Right lung (tissue), 10 donors: Measurements from ENCODE around the gene ADAP1. TPM values are rescaled to one million over a fixed set of nuclear protein-coding genes. Genes with fewer than 3 reads are reported as not detected.
"Not testable (repeated sequence)": the region's sequence is repeated elsewhere in the genome, so short reads cannot be mapped to it uniquely, and the experiment has no call there.

ENCODE experiments used
- DNase-seq, 2 donors: peaks; one replicate each; pipeline ENCODE4 v3.0.0-alpha.2; 2013
- long read RNA-seq, 8 donors: transcript quantifications; one replicate each; lab custom pipeline, GENCODE V29; 2026
- polyA plus RNA-seq, 5 donors: library from polyadenylated mRNA; unstranded; fragments of 120-200 nt; gene quantifications; one replicate each; pipeline versions ENCODE4 v1.2.1 to v1.2.3, GENCODE V29; 2013; ENCODE audit warnings: inconsistent platforms in 1 of 5, low replicate concordance in 1 of 5; ENCODE audit not compliant: insufficient read length in 5 of 5, insufficient read depth in 1 of 5

ADAP1 gene
- polyA plus RNA-seq: 10 to 100 TPM in 1 of 5 donors, 1 to 10 TPM in 4; 4.5 to 10.6 (median 8.1) TPM
- long read RNA-seq, donor 1, partial matches to known transcripts: 0 of 4 reads
- long read RNA-seq, donor 1, other reads (novel, unspliced or antisense): 0 of 4 reads
- long read RNA-seq, donor 2: 0 reads
- long read RNA-seq, donor 3: 0 reads
- long read RNA-seq, donor 4, partial matches to known transcripts: 0 of 1 reads
- long read RNA-seq, donor 4, other reads (novel, unspliced or antisense): 0 of 1 reads
- long read RNA-seq, donor 5, partial matches to known transcripts: 0 of 1 reads
- long read RNA-seq, donor 5, other reads (novel, unspliced or antisense): 0 of 1 reads
- long read RNA-seq, donor 6, partial matches to known transcripts: 0 of 4 reads
- long read RNA-seq, donor 6, other reads (novel, unspliced or antisense): 0 of 4 reads
- long read RNA-seq, donor 7, partial matches to known transcripts: 0 of 1 reads
- long read RNA-seq, donor 7, other reads (novel, unspliced or antisense): 0 of 1 reads
- long read RNA-seq, donor 8: 0 reads

DNA sequence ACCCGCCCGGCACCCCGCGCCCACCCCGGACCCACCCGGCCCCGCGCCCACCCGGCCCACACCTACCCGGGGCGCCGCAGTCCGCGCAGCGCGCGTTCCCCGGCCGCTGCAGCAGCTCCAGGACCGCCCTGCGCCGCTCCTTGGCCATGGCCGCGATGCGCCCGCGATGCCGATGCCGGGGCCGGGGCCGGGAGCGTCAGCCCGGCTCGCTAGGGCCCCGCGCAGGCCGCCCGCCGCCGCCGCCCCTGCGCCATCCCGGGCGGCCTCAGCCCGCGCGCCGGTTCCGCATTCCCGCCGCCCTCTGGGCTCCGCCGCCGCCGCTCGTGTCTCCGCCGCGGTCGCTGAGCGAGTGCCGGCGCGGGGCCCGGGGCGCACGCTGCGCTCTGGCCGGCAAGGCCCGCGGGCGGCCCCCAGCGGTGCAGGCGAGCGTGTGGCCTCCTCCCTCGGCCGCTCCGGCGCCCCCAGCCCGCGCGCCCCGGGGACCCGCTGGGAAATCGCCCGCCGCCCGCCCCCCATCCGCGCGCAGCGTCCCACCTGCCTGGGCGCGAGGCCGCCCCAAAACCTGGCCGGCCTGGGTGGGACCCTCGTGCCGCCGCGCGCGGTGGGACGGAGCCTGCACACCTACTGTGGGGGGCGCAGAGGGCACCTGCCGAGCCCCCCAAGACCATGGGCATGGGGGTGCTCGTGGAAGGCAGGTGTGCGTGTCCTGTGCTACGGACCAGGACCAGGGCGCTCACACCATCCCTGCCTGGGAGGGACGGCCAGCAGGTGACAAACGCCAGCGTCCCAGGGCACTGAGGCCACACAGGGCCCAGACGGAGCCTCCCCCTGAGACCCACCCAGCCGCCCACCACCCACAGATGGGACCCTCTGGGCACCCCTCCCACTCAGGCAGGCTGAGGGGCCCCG, at the start of gene ADAP1:
Gene ADAP1 (minus strand): TSS at position 351 of the 909 bp plus-strand sequence. CDS start 203 bp downstream, at position 148.
- DNase-seq: no peak

DNA sequence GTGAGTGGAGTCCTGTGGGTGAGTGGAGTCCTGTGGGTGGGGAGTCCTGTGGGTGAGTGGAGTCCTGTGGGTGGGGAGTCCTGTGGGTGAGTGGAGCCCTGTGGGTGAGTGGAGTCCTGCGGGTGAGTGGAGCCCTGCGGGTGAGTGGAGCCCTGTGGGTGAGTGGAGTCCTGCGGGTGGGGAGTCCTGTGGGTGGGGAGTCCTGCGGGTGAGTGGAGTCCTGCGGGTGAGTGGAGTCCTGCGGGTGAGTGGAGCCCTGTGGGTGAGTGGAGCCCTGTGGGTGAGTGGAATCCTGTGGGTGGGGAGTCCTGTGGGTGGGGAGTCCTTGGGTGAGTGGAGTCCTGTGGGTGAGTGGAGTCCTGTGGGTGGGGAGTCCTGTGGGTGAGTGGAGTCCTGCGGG, 48.0 kb upstream of the ADAP1 start:
- not testable (repeated sequence) for DNase-seq

- not testable (repeated sequence) for DNase-seq
Observed at GRCh38 chr7:1002026-1002425, 47.5 kb upstream of the ADAP1 start.

- not testable (repeated sequence) for DNase-seq
Observed at GRCh38 chr7:1001069-1001770, 46.7 kb upstream of the ADAP1 start.

DNA sequence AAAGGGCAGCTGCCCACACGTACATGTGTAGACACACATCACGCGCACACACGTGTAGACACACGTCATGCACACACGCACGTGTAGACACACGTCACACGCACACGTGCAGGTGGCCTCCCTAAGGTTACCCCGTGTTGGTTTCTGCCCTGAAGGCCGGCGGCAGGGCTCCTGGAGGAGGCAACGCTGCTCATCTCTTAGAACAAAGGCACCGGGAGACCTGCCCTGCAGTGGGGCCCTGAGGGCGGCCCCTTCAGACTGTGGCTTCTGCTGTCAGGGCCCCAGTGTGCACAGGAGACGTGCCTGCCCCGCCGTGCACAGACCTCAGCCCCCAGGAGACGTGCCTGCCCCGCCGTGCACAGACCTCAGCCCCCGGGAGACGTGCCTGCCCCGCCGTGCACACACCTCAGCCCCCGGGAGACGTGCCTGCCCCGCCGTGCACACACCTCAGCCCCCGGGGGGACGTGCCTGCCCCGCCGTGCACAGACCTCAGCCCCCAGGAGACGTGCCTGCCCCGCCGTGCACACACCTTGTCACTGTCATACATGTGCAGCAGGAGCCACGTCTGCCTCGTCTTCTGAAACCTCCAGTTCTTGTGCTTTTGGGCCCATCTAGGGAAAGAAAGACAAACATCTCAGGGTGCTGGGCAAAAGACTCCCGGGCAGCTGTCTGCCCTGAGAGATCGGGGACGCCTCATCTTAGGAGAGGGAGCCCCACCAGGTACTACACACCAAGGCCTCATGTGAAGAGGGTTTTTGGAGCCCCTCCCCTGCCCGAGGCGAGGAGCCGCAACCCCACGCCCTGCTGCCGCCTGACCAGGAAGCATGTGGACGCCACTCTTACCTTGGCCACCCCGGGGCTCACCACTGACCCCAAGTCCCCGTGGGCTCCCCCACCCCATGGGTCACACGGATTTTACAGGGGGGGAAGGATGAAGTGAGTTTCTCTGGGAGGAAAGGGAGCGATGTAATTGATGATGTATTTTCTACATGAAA, 45.8 kb upstream of the ADAP1 start:
- DNase-seq: no peak

GRCh38 chr7:999149-999879, 44.8 kb upstream of the ADAP1 start:
- DNase-seq: no peak

DNA sequence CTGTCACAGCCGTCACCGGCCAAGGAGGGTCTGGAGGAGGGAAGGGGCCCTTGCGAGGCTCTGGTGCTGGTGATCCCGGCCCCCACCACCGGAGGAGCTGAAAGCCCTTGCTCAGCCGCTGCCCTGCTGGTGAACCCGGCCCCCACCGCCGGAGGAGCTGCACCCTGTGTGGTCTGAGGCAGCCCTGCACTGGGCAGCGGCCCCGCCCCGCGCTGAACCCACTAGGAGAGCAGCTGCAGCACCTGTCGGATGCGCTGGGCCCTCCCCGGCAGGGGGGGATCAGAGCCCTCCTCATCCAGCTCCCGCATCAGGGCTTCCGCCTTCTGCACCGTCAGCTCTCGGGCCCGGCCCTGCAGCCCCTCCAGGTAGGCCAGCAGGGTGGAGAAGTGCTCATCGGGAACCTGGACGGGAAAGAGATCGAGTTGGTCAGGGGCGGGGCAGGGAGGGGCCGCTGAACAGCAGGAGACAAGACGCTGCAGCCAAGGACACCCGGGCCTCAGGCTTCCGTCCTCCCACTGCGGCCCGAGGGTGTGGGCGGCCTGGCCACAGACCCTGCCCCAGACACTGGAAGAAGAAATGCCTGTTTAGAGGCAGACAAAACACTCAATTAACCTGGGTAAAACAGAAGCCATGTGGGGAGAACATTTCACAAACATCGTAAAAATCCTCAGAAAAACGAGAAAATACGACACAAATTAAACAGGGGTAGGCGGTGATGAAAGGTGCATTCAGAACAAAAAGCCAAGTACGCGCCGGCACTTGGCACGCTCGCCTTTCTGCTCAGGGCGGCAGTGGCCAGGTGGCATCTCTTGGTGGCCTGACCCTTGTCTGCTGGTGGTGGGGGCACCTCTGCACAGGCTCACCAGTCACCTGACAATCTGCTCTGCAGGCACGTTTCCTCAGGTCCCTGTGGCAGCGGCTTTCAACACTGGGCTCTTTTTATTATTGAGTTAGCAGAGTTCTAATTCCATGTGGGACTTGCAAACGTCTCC, 43.2 kb upstream of the ADAP1 start:
- no peak for DNase-seq

- DNase-seq: no peak
Observed at GRCh38 chr7:996079-996872, 41.8 kb upstream of the ADAP1 start.

- no peak for DNase-seq
Observed at GRCh38 chr7:995571-995970, 41.1 kb upstream of the ADAP1 start.

DNA sequence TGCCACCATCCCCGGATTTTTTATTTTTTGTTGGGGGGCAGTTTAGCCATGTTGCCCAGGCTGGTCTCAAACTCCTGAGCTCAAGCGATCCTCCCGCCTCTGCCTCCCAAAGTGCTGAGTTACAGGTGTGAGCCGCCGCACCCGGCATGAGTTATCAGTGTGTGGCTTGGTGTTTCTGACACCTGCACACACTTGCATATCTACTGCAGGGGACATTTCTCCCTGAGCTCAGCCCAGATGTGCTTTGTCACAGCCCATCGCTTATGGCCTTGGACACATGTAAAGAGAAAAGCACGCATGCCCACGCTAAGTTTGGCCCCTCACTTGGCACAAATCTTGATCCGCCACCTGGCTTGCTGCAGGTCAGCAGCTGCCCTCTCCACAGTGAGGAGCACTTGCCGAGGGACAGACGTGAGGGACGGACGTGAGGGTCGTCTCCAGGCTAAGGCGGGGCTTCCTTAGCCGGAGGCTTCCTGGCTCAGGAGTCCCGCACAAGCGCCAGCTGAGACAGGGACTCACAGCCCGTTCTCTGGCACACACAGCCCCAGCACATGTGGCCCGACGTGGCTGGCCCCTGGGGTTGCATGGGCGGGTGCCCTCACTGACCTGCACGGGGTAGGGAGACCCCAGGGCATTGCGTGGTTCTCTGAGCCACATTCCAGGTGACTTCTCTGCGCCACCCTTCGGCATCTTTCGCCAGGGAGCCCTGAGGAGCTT, 40.3 kb upstream of the ADAP1 start:
- no peak for DNase-seq

- peak; percentile 93 to 96 for DNase-seq
Observed at GRCh38 chr7:992709-993607, 38.5 kb upstream of the ADAP1 start.

DNA sequence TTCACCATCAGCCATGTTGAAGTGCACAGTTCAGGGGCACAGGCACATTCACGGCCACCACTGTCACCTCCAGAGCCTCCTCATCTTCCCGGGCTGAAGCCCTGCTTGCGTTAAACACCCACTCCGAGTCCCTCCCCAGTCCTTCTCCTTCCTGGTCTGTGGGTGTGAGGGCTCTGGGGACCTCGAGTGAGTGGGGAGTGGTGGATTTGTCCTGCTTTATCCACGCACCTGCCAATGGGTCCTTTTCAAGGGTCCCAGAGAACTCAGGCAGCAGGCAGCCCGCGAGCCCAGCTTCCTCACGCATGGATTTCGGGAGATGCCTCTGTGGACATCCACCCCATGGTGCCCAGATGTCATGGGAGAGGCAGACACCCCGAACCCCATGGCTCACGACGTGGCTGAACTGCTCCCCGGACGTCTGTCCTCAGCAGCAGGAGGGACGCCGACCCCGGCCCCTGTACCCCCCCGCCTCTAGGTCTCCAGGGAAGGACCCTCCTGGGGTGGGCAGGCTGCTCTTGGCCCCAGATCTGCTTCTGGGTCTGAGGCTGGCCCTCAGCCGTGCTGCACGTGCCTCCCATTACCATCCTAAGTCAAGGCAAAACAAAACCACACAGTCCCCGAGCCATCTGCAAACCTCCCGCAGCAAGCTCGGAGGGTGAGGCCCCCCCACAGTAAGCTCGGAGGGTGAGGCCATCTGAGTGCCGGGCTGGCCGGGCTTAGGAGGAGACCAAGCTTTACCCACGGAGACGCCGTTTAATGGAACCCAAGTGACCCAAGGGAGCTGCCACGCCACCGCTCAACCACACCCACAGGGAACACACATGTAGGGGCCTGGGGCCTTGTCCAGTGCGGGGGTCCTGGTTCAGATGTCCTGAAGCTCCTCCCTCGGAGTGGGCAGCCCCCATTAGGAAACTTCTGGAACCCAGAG, 37.5 kb upstream of the ADAP1 start:
- DNase-seq: no peak

GRCh38 chr7:990933-991728, 36.7 kb upstream of the ADAP1 start:
- DNase-seq: no peak
